IMR-90 (cell line): ENCODE data around the gene ARAP1. TPM values are rescaled to one million over a fixed set of nuclear protein-coding genes. Genes with fewer than 3 reads are reported as not detected.
"Not testable (repeated sequence)": the region's sequence is repeated elsewhere in the genome, so short reads cannot be mapped to it uniquely, and the experiment has no call there.

Experiments
- ATAC-seq: fragments of 200-7000 bp; cut with Tn5 transposase; 2 replicates; pipeline ENCODE4 v1.9.1; 2020; ENCODE audit warnings: low read depth, mild to moderate bottlenecking, moderate library complexity
- BruUV-seq: library from RNA; stranded (reverse); fragments of 400-500 nt; replicated peaks from 2 replicates; lab custom pipeline; 2021; lab: Mats Ljungman, UMichigan
- CTCF ChIA-PET: fragments of 300-600 bp; formaldehyde crosslinking; extraction: SDS; loops from one replicate; lab custom pipeline; 2021; ENCODE audit warnings: antibody characterized with exemption; lab: Yijun Ruan, JAX
- POLR2A ChIA-PET: fragments of 300-600 bp; sonication (Branson Sonifier 250); formaldehyde crosslinking; loops from one replicate; lab custom pipeline; 2022; ENCODE audit warnings: antibody characterized with exemption; ENCODE audit not compliant: unreplicated experiment; lab: Charles Lee
- DNase-seq: peaks from one replicate; pipeline ENCODE4 v3.0.0; 2013
- H2AFZ ChIP-seq: replicated peaks from 2 replicates; pipeline ENCODE3; 2013; ENCODE audit warnings: low read length, mild to moderate bottlenecking; ENCODE audit not compliant: poor library complexity
- H2AK5ac ChIP-seq: 2 replicates; pipeline ENCODE4 v1.6.1; 2013; ENCODE audit warnings: low read depth, low read length, inconsistent platforms
- H2AK9ac ChIP-seq: replicated peaks from 2 replicates; pipeline ENCODE3; 2013; ENCODE audit warnings: mild to moderate bottlenecking, low read depth, low read length, moderate library complexity; ENCODE audit not compliant: poor library complexity
- H2BK120ac ChIP-seq: 2 replicates; pipeline ENCODE4 v1.6.1; 2013; ENCODE audit warnings: low read depth, low read length, inconsistent platforms
- H2BK15ac ChIP-seq: 3 replicates; pipeline ENCODE4 v1.6.1; 2013; ENCODE audit warnings: low read depth, low read length, inconsistent platforms
- H2BK20ac ChIP-seq: 2 replicates; pipeline ENCODE4 v1.6.1; 2013; ENCODE audit warnings: low read depth, mild to moderate bottlenecking, inconsistent platforms, low read length, moderate library complexity
- H2BK5ac ChIP-seq: 2 replicates; pipeline ENCODE4 v1.6.1; 2013; ENCODE audit warnings: mild to moderate bottlenecking, low read depth, low read length, inconsistent platforms; ENCODE audit not compliant: poor library complexity, severe bottlenecking
- H3K14ac ChIP-seq: replicated peaks from 2 replicates; pipeline ENCODE4 v1.6.1; 2013; ENCODE audit warnings: low read depth, low read length, inconsistent platforms
- H3K18ac ChIP-seq: 2 replicates; pipeline ENCODE4 v1.6.1; 2013; ENCODE audit warnings: low read depth, low read length, control low read depth
- H3K23ac ChIP-seq: 2 replicates; pipeline ENCODE4 v1.6.1; 2013; ENCODE audit warnings: low read depth, low read length, inconsistent platforms
- H3K27ac ChIP-seq: 2 replicates; pipeline ENCODE4 v1.5.1; 2013; ENCODE audit warnings: mild to moderate bottlenecking, control low read depth, low read length; ENCODE audit not compliant: insufficient read depth
- H3K27me3 ChIP-seq: 2 replicates; pipeline ENCODE4 v1.6.1; 2013; ENCODE audit warnings: low read length; ENCODE audit not compliant: control insufficient read depth, insufficient read depth
- H3K36me3 ChIP-seq: 2 replicates; pipeline ENCODE4 v1.6.1; 2013; ENCODE audit warnings: low read length, mixed read lengths; ENCODE audit not compliant: control insufficient read depth, insufficient read depth
- H3K4ac ChIP-seq: 2 replicates; pipeline ENCODE4 v1.6.1; 2013; ENCODE audit warnings: low read depth, low read length, inconsistent platforms
- H3K4me1 ChIP-seq: 2 replicates; pipeline ENCODE4 v1.6.1; 2013; ENCODE audit warnings: low read length, mixed read lengths; ENCODE audit not compliant: control insufficient read depth, insufficient read depth
- H3K4me2 ChIP-seq: 2 replicates; pipeline ENCODE4 v1.6.1; 2013; ENCODE audit warnings: low read depth, mild to moderate bottlenecking, control low read depth, low read length, moderate library complexity
- H3K4me3 ChIP-seq: 2 replicates; pipeline ENCODE4 v1.5.1; 2013; ENCODE audit warnings: low read depth, mild to moderate bottlenecking, control low read depth, low read length, moderate library complexity; ENCODE audit not compliant: insufficient read depth
- H3K56ac ChIP-seq: 2 replicates; pipeline ENCODE4 v1.6.1; 2013; ENCODE audit warnings: low read length, inconsistent platforms; ENCODE audit not compliant: insufficient read depth; ENCODE audit errors: extremely low read depth
- H3K79me1 ChIP-seq, 2 experiments: 2 replicates each; pipeline ENCODE4 v1.6.1; 2013; ENCODE audit warnings: low read length in 2 of 2, inconsistent platforms in 1 of 2, low read depth in 1 of 2
- H3K9ac ChIP-seq: 2 replicates; pipeline ENCODE4 v1.6.1; 2013; ENCODE audit warnings: low read depth, low read length, control low read depth
- H3K9me1 ChIP-seq: 2 replicates; pipeline ENCODE4 v1.6.1; 2013; ENCODE audit warnings: low read length, inconsistent platforms; ENCODE audit not compliant: insufficient read depth
- H3K9me3 ChIP-seq: 2 replicates; pipeline ENCODE4 v1.6.1; 2013; ENCODE audit warnings: low read length; ENCODE audit not compliant: control insufficient read depth, insufficient read depth
- H4K20me1 ChIP-seq: 2 replicates; pipeline ENCODE4 v1.6.1; 2013; ENCODE audit warnings: low read length, inconsistent platforms; ENCODE audit not compliant: insufficient read depth
- H4K5ac ChIP-seq: 2 replicates; pipeline ENCODE4 v1.6.1; 2013; ENCODE audit warnings: mild to moderate bottlenecking, low read depth, low read length, control low read depth
- H4K8ac ChIP-seq, 2 experiments: 2 replicates each; pipeline ENCODE4 v1.6.1; 2013; ENCODE audit warnings: low read depth in 2 of 2, low read length in 2 of 2, control low read depth in 1 of 2, inconsistent platforms in 1 of 2
- H4K91ac ChIP-seq: 2 replicates; pipeline ENCODE4 v1.6.1; 2013; ENCODE audit warnings: low read depth, low read length, inconsistent platforms; ENCODE audit not compliant: insufficient read depth
- WGBS, 2 experiments: methylation state at CpG; one replicate each; pipeline versions ENCODE4 v1.1.5 to v1.1.7; 2013; ENCODE audit warnings: missing lambda C conversion rate in 2 of 2; ENCODE audit not compliant: insufficient read length in 1 of 2; ENCODE audit errors: extremely low coverage in 2 of 2; 5-methylcytosine and 5-hydroxymethylcytosine counted together
- dilution Hi-C: fragments of 300-500 bp; cut with HindIII; formaldehyde crosslinking; loops from one replicate; pipeline ENCODE4 v1.14.3; 2018; ENCODE audit warnings: low sequenced_read_pairs; ENCODE audit not compliant: unreplicated experiment
- in situ Hi-C: fragments of 300-500 bp; cut with MboI; formaldehyde crosslinking; loops from 3 replicates; pipeline ENCODE4 v1.14.3; 2019; ENCODE audit warnings: low sequenced_read_pairs, inconsistent platforms, mixed read lengths
- intact Hi-C: fragments of 100-400 bp; cut with micrococcal nuclease; formaldehyde crosslinking; loops from 2 replicates; pipeline ENCODE4 v1.10.0; 2022
- polyA plus RNA-seq, 3 experiments: library from polyadenylated mRNA; depleted of rRNA; stranded (reverse); fragments of >200 nt; gene quantifications; 2 replicates each; pipeline ENCODE4 v1.2.3, GENCODE V29; 2012; ENCODE audit warnings: low replicate concordance in 1 of 3
- total RNA-seq: library from RNA; depleted of rRNA; stranded (reverse); fragments of >200 nt; gene quantifications from 2 replicates; pipeline ENCODE4 v1.2.3, GENCODE V29; 2012

The ARAP1 gene
- total and polyA plus RNA-seq, 2 of the 4 experiments (the other 2 are of a cell fraction) = 37.6 to 63.1 TPM

GRCh38 chr11:72791228-72791627 is 39.0 kb upstream of the ARAP1 start:
- H3K18ac ChIP-seq, H4K20me1 ChIP-seq, H4K8ac ChIP-seq, H3K4me3 ChIP-seq, BruUV-seq, H3K23ac ChIP-seq, H2BK15ac ChIP-seq, H2AK5ac ChIP-seq, H3K9ac ChIP-seq, H3K9me3 ChIP-seq, H3K14ac ChIP-seq, intact Hi-C loops, H2BK5ac ChIP-seq, CTCF ChIA-PET, ATAC-seq, H2BK20ac ChIP-seq, H3K4ac ChIP-seq, H3K56ac ChIP-seq, H4K91ac ChIP-seq, H3K36me3 ChIP-seq, POLR2A ChIA-PET, H2AFZ ChIP-seq, DNase-seq, H2AK9ac ChIP-seq, H2BK120ac ChIP-seq, H3K4me2 ChIP-seq, dilution Hi-C loops, H3K27ac ChIP-seq, H4K5ac ChIP-seq, H3K27me3 ChIP-seq: not testable (repeated sequence)
- Histone ChIP-seq H3K79me1 (peaks cover 0 to 12% of the 10 kb centered on the region in 2 experiments; a peak in 1 of 4 replicates), H3K9me1 (peaks cover 17% of the 10 kb centered on the region), H3K4me1 (peaks cover 15% of the 10 kb centered on the region)
- in situ Hi-C loops = loop anchor here (5.0 kb wide), 1 partner anchor 69 kb away; no protein-coding TSS in a partner anchor
- 80% methylated on average over 1 of the region's 7 CpGs; no CpG with 5 or more reads in 1 of the 2 experiments for WGBS, 2 experiments
